HG03354 (cell line): ENCODE results near the gene TIMM13.
"Not testable (repeated sequence)": the region's sequence is repeated elsewhere in the genome, so short reads cannot be mapped to it uniquely, and the experiment has no call there.

Source experiments
- ATAC-seq: cut with Tn5 transposase; IDR thresholded peaks from one replicate; pipeline ENCODE4 v1.9.1; 2021; ENCODE audit warnings: mild to moderate bottlenecking; ENCODE audit not compliant: unreplicated experiment, poor library complexity, severe bottlenecking

Gene TIMM13

GRCh38 chr19:2427429-2428320 is at the start of gene TIMM13:
TSS of gene TIMM13 (minus strand) at chr19:2427586. CDS start at chr19:2427533, 53 bp downstream.
- peak; percentile 81 for ATAC-seq

DNA sequence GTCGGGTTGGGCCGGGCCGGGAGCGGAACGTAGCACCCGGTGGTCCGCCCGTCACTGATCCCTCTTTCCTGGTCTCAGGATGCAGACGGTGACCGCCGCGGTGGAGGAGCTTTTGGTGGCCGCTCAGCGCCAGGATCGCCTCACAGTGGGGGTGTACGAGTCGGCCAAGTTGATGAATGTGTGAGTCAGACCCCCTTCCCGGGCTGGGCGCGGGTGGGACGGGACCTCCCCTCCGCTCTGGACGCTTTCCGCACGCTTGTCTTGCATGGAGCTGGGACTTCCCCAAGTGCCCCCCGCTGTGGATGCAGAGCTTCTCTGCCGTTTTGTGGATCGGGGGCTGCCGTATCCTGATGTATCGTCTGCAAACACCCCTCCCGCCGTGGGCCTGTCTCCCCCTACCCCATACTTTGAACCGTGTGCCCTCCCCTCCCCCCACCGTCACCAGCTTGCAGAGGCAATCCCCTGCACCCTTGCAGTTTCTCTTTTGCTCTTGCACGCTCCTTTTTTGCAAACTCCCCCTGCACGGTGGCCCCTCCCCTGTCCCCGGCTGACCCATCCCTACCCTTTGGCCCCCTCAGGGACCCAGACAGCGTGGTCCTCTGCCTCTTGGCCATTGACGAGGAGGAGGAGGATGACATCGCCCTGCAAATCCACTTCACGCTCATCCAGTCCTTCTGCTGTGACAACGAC is 49.2 kb upstream of the TIMM13 start:
- ATAC-seq = peak; percentile 9

DNA sequence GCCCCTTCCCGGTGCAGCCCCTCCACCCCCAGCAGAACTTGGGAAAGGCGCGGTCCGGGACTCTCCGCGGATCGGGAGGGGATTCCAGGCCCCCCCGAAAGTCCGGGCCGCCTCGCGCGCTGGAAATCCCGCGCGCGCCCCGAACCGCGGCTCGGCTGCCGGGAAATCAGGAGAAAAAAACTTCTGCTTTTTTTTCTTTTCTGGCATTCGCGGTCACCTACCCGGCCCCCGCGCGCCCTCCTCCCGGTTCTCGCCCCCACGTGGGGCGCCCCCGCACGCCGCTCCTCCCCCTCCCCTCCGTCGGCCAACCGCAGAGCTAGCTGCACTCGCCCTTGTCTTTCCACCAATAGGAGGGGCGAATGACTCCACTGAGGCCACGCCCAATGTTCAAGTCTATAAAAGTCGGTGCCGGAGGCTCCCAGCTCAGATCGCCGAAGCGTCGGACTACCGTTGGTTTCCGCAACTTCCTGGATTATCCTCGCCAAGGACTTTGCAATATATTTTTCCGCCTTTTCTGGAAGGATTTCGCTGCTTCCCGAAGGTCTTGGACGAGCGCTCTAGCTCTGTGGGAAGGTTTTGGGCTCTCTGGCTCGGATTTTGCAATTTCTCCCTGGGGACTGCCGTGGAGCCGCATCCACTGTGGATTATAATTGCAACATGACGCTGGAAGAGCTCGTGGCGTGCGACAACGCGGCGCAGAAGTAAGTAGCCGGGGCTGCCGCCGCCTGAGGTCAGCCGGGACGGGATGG is 48.5 kb upstream of the TIMM13 start, which contains the start of gene GADD45B:
GADD45B (plus strand) TSS at position 426 of the 749 bp plus-strand sequence; CDS start at position 658, 232 bp downstream.
- peak; percentile 50 for ATAC-seq

DNA sequence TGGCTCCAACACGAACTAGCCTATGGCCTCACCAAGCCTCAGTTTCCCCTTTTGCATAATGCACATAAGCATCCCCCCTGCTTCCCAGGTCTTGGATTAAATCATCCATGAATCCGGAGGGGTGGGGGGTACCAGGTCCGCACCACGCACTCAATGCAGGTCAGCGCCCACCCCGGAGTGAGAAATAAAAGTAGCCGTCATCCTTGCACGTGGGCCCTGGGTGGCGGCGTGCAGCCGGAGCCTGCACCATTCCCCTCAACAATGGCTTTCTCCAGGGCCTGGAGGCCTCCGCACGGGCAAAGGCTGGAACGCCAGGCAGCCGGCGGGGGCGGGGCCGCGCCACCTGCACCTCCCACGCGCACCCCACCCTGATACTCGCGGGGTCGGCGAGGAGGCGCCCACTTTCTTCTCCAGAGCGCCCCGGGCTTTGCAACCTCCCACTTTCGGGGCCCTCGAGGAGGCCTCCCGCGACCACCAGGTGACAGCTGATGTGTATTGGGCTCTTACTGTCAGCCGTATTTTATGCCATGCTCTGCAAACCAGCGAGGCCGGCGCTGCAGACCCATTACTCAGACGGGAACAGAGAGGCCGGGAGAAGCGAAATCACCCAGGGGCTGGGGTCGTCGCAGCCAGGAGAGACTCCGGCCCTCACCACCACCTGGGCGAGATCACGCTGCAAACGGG is 47.8 kb upstream of the TIMM13 start:
- peak; percentile 6 for ATAC-seq

DNA sequence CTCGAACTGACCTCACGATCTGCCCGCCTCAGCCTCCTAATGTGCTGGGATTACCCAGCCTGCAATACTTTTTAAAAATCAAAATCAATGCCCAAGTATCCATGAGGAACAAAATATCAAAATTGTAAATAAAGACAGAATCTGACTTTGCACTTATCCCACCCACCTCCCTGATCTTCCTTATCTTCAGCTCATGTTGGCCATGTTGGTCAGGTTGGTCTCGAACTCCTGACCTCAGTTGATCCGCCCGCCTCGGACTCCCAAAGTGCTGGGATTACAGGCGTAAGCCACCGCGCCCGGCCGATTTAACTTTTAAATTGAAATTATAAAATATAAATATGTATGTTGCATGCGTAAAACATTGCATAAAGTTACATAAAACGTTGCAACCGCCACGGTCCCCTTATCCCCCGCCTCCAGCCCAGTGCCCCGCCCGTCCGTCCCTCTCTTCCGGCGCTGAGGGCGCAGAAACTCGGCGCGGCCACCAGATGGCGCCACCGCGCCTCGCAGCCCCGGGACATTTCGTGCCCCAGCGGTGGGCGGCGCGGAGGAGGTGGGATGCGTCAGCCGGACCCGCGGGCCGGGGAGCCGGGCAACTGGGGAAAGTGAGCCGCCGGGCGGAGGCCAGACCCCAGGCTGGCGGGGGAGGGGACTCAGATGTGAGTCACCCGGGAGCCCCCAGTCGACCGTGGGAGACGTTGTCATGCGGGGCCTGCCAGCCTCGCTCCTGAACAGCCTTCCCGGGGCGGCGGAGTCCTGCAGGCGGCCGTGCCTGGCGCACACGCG is 47.0 kb upstream of the TIMM13 start:
- ATAC-seq = peak; percentile 35

DNA sequence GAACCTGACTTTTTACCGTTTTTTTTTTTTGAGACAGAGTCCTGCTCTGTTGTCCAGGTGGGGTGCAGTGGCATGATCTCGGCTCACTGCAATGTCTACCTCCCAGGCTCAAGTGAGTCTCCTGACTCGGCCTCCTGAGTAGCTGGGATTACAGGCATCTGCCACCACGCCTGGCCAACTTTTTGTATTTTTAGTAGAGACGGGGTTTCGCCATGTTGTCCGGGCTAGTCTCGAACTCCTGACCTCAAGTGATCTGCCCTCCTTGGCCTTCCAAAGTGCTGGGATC is 42.5 kb upstream of the TIMM13 start:
- ATAC-seq = not testable (repeated sequence)

- ATAC-seq = no peak
Measured at GRCh38 chr19:2469102-2469914, 41.9 kb upstream of the TIMM13 start.

DNA sequence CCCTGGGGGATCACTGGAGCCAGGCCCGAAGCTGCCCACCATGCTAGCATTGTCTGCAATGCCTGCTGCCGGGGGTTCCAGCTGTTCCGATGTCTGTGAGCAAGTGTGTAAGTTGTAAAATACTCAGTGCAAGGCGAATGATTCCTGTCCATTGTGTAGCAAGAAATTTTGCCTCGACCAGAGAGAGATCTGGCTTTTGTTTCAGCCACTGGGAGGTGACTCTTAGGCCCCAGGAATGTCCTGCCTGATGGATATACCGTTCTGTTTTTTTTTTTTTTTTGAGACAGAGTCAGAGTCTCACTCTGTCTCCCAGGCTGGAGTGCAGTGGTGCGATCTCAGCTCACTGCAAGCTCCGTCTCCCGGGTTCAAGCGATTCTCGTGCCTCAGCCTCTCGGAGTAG is 41.2 kb upstream of the TIMM13 start:
- no peak for ATAC-seq

GRCh38 chr19:2464389-2464788 is 37.0 kb upstream of the TIMM13 start:
- ATAC-seq = no peak

GRCh38 chr19:2463694-2464093 is 36.3 kb upstream of the TIMM13 start:
- ATAC-seq = not testable (repeated sequence)

- ATAC-seq = no peak
Measured at GRCh38 chr19:2462635-2463421, 35.4 kb upstream of the TIMM13 start.

DNA sequence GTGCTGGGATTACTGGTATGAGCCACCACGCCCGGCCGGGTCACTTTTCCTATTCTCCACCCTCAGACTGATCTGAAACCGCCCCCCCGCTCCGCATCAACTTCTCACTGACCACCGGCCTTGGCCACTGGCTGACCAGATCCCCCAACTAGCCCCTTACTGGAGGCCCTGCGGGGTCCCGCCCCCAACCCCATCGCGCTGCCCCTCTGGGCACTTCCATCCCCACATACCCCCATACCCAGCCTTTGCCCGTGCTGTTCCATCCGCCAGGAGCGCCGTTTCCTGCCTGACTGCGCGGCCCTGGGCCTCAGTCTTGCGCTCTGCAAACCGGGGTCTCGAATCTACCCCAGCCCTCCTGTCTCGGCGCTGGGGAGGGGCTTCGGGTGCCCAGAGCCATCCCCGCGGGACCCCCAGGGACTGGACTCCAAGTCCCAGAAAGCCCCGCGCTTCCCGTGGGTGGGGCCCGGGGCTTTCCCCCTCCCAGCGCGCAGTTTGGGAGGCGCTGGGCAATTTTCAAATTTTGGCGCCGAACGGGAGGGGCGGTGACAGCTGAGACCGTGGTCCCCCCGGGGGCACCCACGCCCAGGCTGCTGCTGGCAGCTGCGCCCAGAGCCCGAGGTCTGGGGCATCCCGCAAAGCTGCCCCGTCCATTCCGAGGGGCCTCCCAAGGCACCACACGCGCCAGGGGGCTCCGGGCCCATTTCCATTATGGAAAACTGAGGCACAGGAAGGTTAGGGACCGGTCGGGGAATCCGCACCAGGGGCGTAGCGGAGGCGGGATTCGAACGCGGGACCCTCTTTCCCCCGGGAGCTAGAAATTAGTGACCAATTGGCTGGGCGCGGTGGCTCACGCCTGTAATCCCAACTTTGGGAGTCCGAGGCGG is 34.6 kb upstream of the TIMM13 start:
- ATAC-seq = no peak

DNA sequence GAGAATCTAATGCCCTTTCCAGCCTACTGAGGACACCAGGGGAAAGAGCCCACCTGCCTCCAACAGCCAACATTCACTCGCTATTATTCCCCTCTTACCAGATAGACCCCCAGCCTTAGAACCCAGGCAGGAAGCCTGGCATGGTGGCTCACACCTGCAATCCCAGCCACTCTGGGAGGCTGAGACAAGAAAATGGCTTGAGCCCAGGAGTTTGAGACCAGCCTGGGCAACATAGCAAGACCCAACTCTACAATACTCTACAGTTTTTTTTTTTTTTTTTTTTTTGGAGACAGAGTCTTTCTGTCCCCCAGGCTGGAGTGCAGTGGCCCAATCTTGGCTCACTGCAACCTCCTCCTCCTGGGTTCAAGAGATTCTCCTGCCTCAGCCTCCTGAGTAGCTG is 32.9 kb upstream of the TIMM13 start:
- ATAC-seq = no peak

DNA sequence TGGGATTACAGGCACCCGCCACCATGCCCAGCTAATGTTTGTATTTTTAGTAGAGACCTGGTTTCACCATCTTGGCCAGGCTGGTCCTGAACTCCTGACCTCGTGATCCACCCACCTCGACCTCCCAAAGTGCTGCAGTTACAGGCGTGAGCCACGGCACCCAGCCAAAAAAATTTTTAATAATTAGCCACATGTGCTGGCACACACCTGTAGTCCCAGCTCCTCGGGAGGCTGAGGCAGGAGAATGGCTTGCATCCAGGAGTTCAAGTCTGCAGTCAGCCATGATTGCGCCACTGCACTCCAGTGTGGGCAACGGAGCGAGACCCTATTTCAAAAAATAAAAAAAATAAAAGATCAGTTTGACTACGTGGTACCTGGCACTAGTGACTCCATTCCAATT is 31.4 kb upstream of the TIMM13 start:
- not testable (repeated sequence) for ATAC-seq

- ATAC-seq = no peak
Measured at GRCh38 chr19:2458054-2458453, 30.7 kb upstream of the TIMM13 start.

DNA sequence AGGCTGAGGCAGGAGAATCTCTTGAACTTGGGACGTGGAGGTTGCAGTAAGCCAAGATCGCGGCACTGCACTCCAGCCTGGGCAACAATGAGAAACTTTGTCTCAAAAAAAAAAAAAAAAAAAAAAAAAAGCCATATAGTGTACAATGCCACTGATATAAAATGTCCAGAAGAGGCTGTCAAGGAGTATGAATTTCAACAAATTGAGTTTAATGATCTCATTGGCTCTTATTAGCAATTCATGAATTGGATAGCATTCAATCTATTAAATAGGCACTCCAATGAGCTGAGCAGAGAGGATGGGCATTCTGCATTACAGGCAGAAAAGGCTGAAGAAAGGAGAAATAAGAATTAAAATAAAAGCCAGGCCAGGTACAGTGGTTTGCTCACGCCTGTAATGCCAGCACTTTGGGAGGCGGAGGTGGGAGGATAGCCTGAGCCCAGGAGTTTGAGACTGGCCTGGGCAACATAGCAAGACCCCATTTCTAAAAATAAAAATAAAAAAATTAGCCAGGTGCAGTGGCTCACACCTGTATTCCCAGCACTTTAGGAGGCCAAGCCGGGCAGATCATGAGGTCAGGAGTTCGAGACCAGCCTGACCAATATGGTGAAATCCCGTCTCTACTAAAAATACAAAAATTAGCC is 30.1 kb upstream of the TIMM13 start:
- no peak for ATAC-seq
